HG03432 (cell line): ENCODE data around the gene SHISA5.
"Not testable (repeated sequence)": the region's sequence is repeated elsewhere in the genome, so short reads cannot be mapped to it uniquely, and the experiment has no call there.

Source experiments
- ATAC-seq: cut with Tn5 transposase; IDR thresholded peaks from one replicate; pipeline ENCODE4 v1.9.1; 2021; ENCODE audit warnings: mild to moderate bottlenecking, moderate library complexity; ENCODE audit not compliant: unreplicated experiment

The SHISA5 gene

GRCh38 chr3:48521635-48522034, 17.7 kb upstream of the SHISA5 start:
- ATAC-seq = no peak

DNA sequence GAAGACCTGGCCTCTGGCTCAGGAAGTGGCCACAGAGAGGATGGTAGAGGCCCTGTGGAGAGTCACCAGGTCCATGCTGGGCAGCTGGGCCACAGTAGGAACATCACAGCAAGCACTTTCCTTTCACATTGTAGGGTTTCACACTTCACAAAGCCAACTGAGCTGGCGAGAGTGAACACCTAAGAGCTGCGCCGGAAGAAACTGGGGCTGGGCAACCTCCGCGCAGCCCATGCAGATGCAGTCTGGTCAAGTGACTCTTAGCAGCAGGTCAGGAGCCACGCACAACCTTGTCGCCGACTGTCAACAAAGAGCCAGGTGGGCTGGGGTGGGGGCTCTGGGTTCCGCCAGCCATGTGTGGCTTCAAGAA, 15.3 kb upstream of the SHISA5 start:
- no peak for ATAC-seq

DNA sequence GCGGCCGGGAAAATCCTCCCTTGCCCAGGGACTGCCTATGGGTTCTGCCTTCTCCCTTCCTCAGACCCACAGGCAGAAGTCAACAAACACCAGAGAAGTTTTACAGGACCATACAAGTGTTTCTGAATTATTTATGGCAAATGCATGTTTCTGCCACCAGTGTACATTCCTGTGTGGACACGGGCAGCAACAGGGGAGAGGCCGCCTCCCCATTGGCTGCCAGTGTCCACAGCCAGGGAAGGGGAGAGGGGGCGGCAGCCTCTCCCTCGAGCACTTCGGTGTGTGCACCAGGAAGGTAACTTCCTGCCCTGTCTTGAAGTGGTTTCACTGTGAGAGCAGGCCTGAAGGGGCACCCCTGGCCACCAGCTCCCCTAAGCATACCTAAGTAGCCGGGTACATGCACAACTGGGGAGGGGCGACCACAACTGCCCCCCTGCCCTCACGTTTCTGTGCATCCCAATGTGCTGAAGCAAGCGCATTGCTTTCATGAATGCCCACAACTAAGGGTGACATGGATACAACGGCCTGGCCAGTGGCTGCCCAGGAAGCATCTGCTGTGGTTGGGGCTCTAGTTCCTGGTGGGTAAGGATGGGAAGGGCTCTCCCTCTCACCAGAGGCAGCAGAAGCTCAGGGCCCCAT, 14.8 kb upstream of the SHISA5 start:
- no peak for ATAC-seq

- no peak for ATAC-seq
Measured at GRCh38 chr3:48518069-48518468, 14.1 kb upstream of the SHISA5 start.

DNA sequence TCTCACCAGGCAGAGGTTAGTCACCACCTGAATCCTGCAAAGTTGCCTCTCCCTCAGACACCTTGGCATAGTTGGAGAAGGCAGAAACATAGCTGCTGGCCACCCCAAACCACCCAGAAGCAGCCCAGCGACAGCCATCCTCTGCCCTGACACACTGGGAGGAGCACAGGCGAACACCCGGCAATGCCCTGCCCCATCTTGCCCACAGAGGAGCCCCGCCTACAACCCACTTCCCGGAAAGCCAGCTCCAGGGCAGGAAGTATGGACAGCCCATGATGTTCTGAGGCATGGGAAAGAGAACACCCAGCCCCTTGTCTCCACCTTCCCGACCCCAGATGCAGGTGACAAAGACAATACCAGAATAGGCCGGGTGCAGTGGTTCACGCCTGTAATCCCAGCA, 12.6 kb upstream of the SHISA5 start:
- ATAC-seq = no peak

- ATAC-seq = no peak
Measured at GRCh38 chr3:48514431-48515227, 10.7 kb upstream of the SHISA5 start.

- ATAC-seq = no peak
Measured at GRCh38 chr3:48511551-48511950, 7.6 kb upstream of the SHISA5 start.

GRCh38 chr3:48507256-48508061, 3.5 kb upstream of the SHISA5 start:
- ATAC-seq = peak; percentile 67

- no peak for ATAC-seq
Measured at GRCh38 chr3:48505968-48506504, 2.1 kb upstream of the SHISA5 start.

DNA sequence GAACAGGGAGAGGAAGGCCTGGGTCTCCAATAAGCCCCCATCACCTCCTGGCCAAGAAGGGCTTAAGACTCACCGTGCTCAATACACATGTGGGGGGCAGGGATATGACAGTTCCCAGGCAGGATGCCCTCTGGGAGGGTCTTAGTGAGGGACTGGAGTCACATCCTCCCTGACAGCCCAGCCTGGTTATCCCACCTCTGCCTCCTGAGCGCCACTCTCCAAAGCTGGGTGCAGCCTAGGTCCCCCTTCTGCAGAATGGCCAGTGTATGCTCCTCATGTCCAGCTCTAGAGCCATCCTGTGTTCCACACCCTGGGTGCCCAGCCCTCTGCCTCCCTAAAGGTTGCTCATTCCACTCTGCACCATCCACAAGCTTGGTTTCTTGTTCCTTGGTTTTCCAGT, 1.2 kb upstream of the SHISA5 start:
- ATAC-seq = no peak

DNA sequence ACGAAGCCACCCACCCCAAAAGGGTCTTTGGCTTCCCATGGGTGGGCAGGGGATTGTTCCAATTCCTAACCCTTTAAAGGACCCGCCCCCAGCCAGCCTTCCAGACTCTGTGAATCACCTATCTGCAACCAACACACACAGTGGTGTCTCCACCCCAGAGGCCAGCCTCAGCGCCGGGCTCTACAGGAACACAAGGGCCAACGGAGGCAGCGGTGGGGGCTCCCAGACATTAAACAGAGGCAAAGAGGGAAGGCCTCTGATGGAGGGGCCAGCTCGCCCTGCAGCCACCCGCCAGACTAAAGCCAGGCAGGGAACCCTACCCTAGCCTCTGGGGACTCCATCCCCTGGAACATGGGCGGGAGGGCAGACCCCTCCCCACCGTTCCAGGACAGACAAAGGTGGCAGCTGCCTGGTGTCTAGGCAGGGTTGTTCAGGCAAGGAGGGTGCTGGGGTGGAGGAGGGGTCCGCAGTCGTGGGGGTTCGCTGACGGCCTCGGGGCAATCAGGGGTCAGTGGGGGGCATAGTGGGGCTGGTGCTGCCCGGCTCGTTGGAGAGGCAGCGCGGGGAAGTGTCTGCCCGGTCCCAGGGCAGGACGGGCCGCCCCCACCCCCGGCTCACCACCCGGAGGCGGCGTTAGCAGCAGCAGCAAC, 448 bp downstream of the SHISA5 start:
- no peak for ATAC-seq

DNA sequence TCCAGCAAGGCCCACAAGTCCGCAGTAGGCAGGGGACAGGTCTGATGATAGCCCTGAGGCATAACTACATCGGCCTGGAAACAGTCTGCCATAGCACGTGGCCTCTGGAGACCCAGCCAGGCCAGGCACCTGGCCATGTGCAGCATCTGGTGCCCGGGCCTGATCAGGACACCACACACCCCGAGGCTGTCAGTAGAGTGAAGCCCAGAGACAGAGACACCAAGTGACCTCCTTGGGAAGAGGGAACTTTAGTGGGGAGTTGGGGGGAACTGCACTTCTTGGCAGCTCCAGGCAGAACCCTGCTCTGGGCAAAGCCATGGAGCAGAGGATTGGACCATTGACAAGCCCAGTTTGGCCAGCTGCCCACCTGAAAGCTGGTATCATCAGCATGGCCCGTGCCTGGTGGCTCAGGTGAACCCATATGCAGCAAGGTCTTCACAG, 1.2 kb downstream of the SHISA5 start:
- no peak for ATAC-seq

DNA sequence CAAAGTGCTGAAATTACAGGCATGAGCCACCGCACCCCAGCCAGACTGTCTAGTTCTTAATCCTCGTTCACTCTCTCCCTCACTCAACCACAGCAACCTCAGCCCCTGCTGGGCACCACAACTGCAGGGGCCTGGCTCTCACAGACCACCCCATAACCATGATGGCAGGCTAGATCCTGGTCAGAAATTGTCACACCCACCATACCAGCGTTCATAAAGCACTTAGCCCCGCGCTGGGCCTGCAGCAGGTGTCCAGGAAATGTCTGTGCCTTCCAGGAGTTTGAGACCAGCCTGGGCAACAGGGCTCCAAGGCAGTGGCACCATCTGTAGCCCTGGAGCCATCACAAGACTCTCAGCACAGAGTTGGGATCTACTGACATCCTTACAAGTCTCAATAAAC, 1.9 kb downstream of the SHISA5 start:
- ATAC-seq = no peak

GRCh38 chr3:48501196-48501595, 2.8 kb downstream of the SHISA5 start:
- ATAC-seq = no peak

- no peak for ATAC-seq
Measured at GRCh38 chr3:48500656-48501055, 3.3 kb downstream of the SHISA5 start.

DNA sequence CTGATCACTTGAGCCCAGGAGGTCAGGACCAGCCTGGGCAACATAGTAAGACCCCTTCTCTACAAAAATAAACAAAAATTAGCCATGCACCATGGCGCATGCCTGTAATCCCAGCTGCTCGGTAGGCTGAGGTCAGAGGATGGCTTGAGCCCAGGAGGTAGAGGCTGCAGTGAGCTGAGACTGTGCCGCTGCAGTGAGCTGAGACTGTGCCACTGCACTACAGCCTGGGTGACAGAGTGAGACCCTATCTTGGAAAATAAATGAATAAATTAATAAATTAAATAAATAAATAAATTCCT, 10.8 kb downstream of the SHISA5 start:
- no peak for ATAC-seq

GRCh38 chr3:48492461-48493202, 11.3 kb downstream of the SHISA5 start:
- no peak for ATAC-seq

DNA sequence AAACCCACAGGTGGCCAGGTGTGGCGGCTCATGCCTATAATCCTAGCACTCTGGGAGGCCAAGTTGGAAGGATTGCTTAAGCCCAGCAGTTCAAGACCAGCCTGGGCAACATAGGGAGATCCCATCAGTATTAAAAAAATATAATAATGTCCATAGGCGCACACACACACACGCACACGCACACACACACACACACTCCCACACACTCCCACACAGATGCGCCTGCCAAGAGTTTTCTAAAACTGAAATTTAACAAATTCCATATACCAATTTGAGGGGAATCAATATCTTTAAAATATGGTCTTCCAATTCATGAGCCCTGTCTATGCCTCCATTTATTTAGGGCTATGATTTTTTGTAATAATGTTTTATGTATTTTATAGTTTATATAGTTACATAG, 17.0 kb downstream of the SHISA5 start:
- ATAC-seq = no peak

DNA sequence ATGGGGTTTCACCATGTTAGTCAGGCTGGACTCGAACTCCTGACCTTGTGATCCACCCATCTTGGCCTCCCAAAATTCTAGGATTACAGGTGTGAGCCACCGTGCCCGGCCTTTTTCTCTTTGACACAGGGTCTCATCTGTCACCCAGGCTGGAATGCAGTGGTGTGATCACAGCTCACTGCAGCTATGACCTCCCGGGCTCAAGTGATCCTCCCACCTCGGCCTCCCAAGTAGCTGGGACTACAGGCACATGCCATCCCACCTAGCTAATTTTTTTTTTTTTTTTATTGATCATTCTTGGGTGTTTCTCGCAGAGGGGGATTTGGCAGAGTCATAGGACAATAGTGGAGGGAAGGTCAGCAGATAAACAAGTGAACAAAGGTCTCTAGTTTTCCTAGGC, 21.2 kb downstream of the SHISA5 start:
- ATAC-seq = not testable (repeated sequence)

GRCh38 chr3:48480891-48481290, 23.1 kb downstream of the SHISA5 start:
- ATAC-seq = not testable (repeated sequence)
